Spinal cord (tissue), 10 donors: ENCODE results near the gene MOV10L1. TPM values are rescaled to one million over a fixed set of nuclear protein-coding genes. Genes with fewer than 3 reads are reported as not detected.
A peak's percentile ranks its signal among the peaks of the same experiment; 100 is the strongest.
"Not testable (repeated sequence)": the region's sequence is repeated elsewhere in the genome, so short reads cannot be mapped to it uniquely, and the experiment has no call there.

Source experiments
- DNase-seq, 6 donors: peaks; one replicate each; pipeline versions ENCODE4 v3.0.0 to v3.0.0-alpha.2; 2013 to 2015; ENCODE audit warnings: low spot score in 6 of 6, low read depth in 4 of 6
- H3K27ac ChIP-seq: one replicate; pipeline ENCODE4 v1.5.1; 2013; ENCODE audit warnings: low read depth, low read length, control low read depth
- H3K27me3 ChIP-seq: one replicate; pipeline ENCODE4 v1.6.1; 2013; ENCODE audit warnings: low read length; ENCODE audit not compliant: control insufficient read depth, insufficient read depth
- H3K36me3 ChIP-seq: one replicate; pipeline ENCODE4 v1.6.1; 2013; ENCODE audit warnings: low read length; ENCODE audit not compliant: control insufficient read depth, insufficient read depth
- H3K4me1 ChIP-seq: one replicate; pipeline ENCODE4 v1.6.1; 2013; ENCODE audit warnings: low read length; ENCODE audit not compliant: control insufficient read depth, insufficient read depth
- H3K4me3 ChIP-seq: one replicate; pipeline ENCODE4 v1.5.1; 2013; ENCODE audit warnings: low read depth, low read length, control low read depth
- H3K9me3 ChIP-seq: one replicate; pipeline ENCODE4 v1.6.1; 2013; ENCODE audit warnings: low read length; ENCODE audit not compliant: control insufficient read depth, insufficient read depth
- WGBS: methylation state at CpG from one replicate; pipeline ENCODE4 v1.1.5; 2013; ENCODE audit warnings: missing lambda C conversion rate; ENCODE audit not compliant: insufficient coverage; 5-methylcytosine and 5-hydroxymethylcytosine counted together
- polyA plus RNA-seq, 2 donors: library from polyadenylated mRNA; unstranded; fragments of 120-200 nt; gene quantifications; one replicate each; pipeline ENCODE4 v1.2.1, GENCODE V29; 2013; ENCODE audit not compliant: insufficient read length in 2 of 2
- total RNA-seq, 2 donors: library from RNA; depleted of rRNA in 1 of 2; stranded (reverse); fragments of 120-200 nt in 1 of 2; fragments of >200 nt in 1 of 2; gene quantifications; one replicate each; pipeline versions ENCODE4 v1.2.3 to v1.2.4, GENCODE V29; 2013 to 2014
- donor health status: healthy.

The MOV10L1 gene
- total and polyA plus RNA-seq, 4 donors, result 1.9 to 4.9 (median 3.5) TPM

DNA sequence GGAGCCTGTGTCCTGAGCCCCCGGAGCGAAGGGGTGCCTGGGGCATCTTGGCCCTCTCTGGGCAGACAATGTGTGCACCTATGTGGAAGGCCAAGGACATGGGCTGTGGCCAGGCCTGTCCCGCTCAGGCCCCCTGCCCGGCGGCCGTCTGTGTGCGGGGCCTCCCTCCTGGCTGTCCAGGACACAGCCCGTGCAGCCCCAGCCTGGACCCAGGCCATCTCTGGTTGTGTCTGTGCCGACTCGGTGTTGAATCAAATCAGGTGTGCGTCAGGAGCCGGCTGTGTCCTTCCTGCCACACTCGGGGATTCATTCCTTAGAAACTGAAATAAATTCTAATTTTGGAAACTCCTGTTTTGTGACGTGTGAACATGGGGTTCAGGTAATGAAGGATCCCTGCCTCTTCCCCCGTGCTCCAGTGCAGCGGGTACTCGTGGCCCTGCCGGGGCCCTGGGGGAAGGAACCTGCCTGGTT lies 109.5 kb downstream of the MOV10L1 start:
- peaks cover 28% of the 10 kb centered on the region for H3K4me1 ChIP-seq
- no peaks in the 10 kb centered on the region for H3K9me3 ChIP-seq
- WGBS, result 71% methylated on average over 18 of the region's 18 CpGs
- no peak overlapping the region for H3K27ac ChIP-seq
- peaks cover 56% of the 10 kb centered on the region for H3K36me3 ChIP-seq
- H3K4me3 ChIP-seq, result no peak overlapping the region
- no peak for DNase-seq
- H3K27me3 ChIP-seq, result no peaks in the 10 kb centered on the region

DNA sequence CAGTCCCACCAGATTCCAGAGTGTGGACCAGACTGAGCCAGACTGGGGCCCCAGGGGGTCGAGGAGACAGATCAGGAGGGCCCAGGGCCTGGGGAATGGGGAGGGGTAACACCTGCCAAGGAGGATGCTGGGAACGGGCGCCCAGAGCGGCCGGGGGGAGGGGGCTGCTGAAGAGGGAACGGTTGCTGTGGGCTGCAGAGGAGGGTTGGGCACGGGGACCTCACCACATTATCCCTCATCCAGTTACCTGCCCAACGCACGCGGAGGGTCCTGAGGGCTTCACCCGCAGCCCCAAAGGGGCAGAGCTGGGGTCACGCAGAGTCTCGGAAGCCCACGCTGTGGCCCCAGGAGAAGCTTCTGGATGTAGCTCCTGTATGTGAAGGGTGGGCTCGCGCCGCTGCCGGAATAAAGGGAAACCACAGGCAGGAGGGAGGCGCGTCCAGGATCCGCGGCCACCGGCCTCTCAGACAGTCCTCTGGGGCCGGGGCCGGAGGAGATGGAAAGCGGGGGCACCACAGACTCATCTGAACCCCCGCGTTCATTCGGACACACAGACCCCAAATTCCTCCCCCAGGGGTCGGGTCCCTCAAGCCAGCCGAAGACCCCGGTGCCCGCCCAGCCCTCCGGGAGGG lies 110.1 kb downstream of the MOV10L1 start:
- Histone ChIP-seq H3K27ac (peak overlapping the region; percentile 7), H3K36me3 (peaks cover 52% of the 10 kb centered on the region), H3K4me1 (peaks cover 28% of the 10 kb centered on the region), H3K27me3 (no peaks in the 10 kb centered on the region), H3K9me3 (no peaks in the 10 kb centered on the region), H3K4me3 (peak overlapping the region; percentile 47)
- peak in 2 of 6 donors; percentile 49 to 63 for DNase-seq
- WGBS, result 2% methylated on average over 27 of the region's 34 CpGs

DNA sequence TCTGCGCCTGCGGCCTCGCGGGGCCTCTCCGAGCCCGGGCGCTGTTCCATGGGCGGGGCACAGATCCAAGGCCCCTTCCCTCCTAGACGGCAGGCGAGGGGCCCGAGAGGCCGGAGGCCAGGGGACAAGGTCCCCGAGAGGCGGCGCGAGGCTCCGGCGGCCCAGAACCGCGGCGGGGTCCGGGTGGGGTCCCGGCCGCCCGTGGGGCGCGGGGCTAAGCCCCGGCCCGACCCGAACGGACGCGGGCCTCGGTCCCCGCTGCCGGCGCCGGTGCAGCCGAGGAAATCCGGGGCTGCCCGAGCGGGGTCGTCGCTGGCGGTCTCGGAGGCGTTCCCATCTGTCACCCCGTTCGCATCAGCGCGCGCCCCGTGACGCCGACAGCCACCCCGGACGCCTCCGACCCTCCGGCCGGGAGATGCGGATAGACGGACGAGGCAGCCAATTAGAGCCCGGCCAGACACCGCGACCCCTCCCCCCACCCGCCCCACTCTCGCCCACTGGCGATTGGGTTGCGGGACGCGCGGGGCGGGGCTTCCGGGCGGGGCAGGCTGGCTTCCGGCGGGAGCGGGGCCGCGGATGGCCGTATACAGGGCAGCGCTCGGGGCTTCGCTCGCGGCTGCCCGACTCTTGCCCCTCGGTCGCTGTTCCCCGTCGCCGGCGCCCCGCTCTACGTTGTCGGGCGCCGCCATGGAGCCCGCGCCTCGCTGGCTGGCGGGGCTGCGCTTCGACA lies 110.8 kb downstream of the MOV10L1 start, which contains the start of gene SELENOO:
SELENOO (plus strand) TSS at position 551 of the 730 bp plus-strand sequence; CDS start at position 577, 26 bp downstream.
- peak within 1 kb of the TSS; percentile 47 for H3K4me3 ChIP-seq
- no peaks in the 10 kb centered on the region for H3K9me3 ChIP-seq
- H3K4me1 ChIP-seq, result peaks cover 28% of the 10 kb centered on the region
- H3K27me3 ChIP-seq, result no peaks in the 10 kb centered on the region
- H3K27ac ChIP-seq, result peak within 1 kb of the TSS; percentile 7
- peaks cover 54% of the 10 kb centered on the region for H3K36me3 ChIP-seq
- under 1% methylated on average over 103 of the region's 105 CpGs for WGBS
- peak; percentile 78 to 98 (median 88) for DNase-seq

DNA sequence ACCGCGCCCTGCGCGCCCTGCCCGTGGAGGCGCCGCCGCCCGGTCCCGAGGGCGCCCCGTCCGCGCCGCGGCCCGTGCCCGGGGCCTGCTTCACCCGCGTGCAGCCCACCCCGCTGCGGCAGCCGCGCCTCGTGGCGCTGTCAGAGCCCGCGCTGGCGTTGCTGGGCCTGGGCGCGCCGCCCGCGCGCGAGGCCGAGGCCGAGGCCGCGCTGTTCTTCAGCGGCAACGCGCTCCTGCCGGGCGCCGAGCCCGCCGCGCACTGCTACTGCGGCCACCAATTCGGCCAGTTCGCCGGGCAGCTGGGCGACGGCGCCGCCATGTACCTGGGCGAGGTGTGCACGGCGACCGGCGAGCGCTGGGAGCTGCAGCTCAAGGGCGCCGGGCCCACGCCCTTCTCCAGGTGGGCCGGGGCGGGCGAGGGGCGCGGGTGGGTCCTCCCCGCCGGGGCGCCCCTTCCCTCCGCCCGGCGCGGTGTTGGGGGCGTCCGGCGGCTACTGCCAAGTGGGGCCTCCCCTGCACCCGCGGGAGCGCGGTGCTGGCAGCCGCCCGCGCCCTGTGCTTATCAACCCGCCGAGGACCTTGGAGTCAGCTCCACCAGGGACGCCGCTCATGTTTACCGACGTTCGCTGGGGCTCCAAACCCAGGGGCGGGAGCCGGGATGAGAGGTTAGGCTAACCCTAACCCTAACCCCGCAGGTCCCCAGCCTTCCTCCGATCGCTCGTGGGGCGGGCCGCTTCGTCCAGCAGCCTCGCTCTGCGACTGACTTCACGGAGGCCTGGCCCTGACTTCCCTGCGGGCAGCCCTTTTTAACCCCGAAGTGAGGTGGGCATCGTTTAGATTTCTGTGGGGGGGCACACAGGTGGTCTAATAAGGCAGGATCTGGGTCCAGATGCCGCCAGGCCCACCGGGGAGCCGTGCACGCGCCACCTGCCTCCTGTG lies 111.7 kb downstream of the MOV10L1 start:
- no peak overlapping the region for H3K27ac ChIP-seq
- peak overlapping the region; percentile 32 for H3K4me3 ChIP-seq
- 1% methylated on average over 113 of the region's 115 CpGs for WGBS
- DNase-seq, result no peak
- H3K4me1 ChIP-seq, result peaks cover 23% of the 10 kb centered on the region
- no peaks in the 10 kb centered on the region for H3K27me3 ChIP-seq
- H3K36me3 ChIP-seq, result peaks cover 54% of the 10 kb centered on the region
- no peaks in the 10 kb centered on the region for H3K9me3 ChIP-seq

DNA sequence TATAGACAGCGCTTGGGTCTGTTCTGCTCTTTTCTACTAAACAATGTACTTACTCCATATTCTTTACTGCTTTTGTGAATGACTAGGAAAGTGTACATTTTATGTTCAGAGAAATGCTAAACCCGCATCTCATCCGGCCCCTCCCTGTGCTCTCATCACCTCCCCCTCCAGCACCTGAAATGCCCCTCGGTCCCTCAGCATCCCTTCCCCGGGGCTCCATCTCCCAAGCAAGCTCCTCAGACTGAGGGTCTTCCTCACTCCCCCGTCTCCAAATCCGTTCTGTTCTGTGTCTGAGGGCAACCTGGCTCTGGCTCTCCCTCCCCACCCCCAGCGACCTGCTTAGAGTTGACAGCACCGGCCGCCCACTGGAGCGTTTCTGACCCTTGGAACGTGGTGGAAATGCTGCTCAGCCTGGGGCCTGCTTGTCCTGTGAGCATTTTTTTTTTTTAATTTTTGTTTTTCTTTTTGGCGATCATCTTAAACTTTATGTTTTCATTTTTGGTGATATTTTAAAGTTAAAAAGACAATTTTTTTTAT lies 112.4 kb downstream of the MOV10L1 start:
- no peak for DNase-seq
- Histone ChIP-seq H3K4me3 (peak overlapping the region; percentile 32), H3K27ac (no peak overlapping the region), H3K36me3 (peaks cover 54% of the 10 kb centered on the region), H3K4me1 (peaks cover 25% of the 10 kb centered on the region), H3K27me3 (no peaks in the 10 kb centered on the region), H3K9me3 (no peaks in the 10 kb centered on the region)
- 60% methylated on average over 7 of the region's 13 CpGs for WGBS

DNA sequence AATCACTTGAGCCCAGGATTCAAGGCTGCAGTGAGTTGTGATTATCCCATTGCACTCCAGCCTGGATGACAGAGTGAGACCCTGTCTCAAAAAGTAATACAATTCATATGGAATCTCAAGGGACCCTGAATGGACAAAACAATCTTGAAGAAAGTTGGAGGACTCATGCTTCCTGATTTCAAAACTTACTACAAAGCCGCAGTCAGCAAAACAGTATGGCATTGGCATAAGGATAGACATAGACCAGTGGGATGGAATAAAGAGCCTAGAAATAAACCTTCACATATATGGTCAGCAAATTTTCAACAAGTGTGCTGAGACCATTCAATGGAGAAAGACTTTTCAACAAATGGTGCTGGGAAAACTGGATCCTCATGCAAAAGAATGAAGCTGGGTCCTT lies 113.5 kb downstream of the MOV10L1 start:
- DNase-seq, result no peak
- Histone ChIP-seq H3K4me1 (peaks cover 30% of the 10 kb centered on the region), H3K27ac (no peak overlapping the region), H3K9me3 (no peaks in the 10 kb centered on the region), H3K27me3 (no peaks in the 10 kb centered on the region), H3K36me3 (peaks cover 53% of the 10 kb centered on the region), H3K4me3 (no peak overlapping the region)
- no CpG with 5 or more reads among the region's 1 CpG for WGBS

DNA sequence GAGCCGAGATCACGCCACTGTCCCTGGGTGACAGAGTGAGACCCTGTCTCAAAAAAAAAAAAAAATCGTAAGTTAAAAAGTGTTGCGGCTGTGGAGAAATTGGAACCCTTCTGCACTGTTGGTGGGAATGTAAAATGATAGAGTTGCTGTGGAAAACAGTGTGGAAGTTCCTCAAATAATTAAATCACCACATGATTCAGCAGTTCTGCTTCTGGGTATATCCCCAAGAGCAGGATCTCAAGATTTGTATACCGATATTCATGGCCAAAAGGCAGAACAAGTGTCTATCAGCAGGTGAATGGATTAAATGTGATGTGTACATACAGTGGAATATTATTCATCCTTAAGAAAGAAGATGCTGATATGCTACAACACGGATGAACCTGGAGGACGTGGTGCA lies 114.8 kb downstream of the MOV10L1 start:
- no peak for DNase-seq
- H3K27me3 ChIP-seq, result no peaks in the 10 kb centered on the region
- H3K9me3 ChIP-seq, result no peaks in the 10 kb centered on the region
- no peak overlapping the region for H3K27ac ChIP-seq
- H3K36me3 ChIP-seq, result peaks cover 53% of the 10 kb centered on the region
- H3K4me1 ChIP-seq, result peaks cover 27% of the 10 kb centered on the region
- no peak overlapping the region for H3K4me3 ChIP-seq
- WGBS, result 94% methylated on average over 6 of the region's 7 CpGs

DNA sequence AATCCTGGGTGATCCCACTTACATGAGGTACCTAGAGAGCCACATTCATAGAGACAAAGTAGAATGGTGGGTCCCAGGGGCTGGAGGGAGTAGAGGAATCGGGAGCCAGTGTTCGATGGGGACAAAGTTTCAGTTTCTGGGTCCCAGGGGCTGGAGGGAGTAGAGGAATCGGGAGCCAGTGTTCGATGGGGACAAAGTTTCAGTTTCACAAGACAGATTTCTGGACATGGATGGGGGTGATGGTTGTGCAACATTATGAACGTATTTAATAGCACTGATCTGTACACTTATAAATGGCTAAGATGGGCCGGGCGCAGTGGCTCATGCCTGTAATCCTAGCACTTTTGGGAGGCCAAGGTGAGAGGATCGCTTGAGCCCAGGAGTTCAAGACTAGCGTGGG lies 115.2 kb downstream of the MOV10L1 start:
- not testable (repeated sequence) for H3K4me3 ChIP-seq, H3K9me3 ChIP-seq, H3K27me3 ChIP-seq, H3K27ac ChIP-seq, DNase-seq
- peaks cover 27% of the 10 kb centered on the region for H3K4me1 ChIP-seq
- 94% methylated on average over 9 of the region's 9 CpGs for WGBS
- H3K36me3 ChIP-seq, result peaks cover 55% of the 10 kb centered on the region
